ENCODE data around the gene SLC16A9. TPM values are rescaled to one million over a fixed set of nuclear protein-coding genes. Genes with fewer than 3 reads are reported as not detected.

The SLC16A9 gene
- total and polyA plus RNA-seq, 8 donors: 0.32 to 7.4 (median 1.5) TPM

DNA sequence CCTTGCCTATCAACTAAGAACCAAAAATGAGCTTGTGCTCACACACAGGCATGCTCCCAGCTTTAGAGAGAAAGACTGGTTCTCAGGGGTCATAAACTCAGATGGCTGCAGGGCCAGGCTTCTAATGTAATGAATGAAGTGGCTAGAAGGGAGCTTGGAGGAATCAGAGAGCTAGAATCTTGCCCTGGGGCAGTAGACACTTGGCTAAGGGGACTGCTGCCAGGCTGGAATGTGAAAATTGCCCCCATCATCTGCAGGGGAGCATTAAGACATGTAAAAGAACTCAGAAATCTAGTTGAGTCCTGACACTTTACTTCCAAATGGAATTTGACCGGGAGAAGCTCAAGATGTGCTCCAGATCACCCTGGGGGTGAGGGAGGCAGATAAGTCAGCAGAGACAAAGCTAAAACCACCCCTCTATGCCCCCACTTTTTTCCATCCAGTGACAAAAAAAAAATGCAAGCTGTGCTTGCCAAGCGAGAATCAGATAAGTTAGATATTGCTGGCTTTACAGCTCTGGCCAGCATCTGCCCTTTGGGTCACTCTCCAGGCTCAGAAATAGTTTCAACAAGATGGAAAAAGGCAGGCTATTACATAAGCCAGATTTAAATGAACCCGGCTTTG lies 2.3 kb upstream of the SLC16A9 start:
- intact Hi-C loops (cut with DNase I): no loop called here
- Histone ChIP-seq H3K4me3 (no peak overlapping the region), H3K9me3 (no peaks in the 10 kb centered on the region), H3K4me1 (peaks cover 0 to 7% (median 5%) of the 10 kb centered on the region in 3 donors), H3K36me3 (no peaks in the 10 kb centered on the region), H3K27ac (no peak overlapping the region), H3K27me3 (no peaks in the 10 kb centered on the region)
- WGBS, 2 donors: 35 to 43% methylated on average over 3 of the region's 3 CpGs
- FAIRE-seq: no peak
- ATAC-seq: no peak
- TF ChIP-seq, protein P1, sequence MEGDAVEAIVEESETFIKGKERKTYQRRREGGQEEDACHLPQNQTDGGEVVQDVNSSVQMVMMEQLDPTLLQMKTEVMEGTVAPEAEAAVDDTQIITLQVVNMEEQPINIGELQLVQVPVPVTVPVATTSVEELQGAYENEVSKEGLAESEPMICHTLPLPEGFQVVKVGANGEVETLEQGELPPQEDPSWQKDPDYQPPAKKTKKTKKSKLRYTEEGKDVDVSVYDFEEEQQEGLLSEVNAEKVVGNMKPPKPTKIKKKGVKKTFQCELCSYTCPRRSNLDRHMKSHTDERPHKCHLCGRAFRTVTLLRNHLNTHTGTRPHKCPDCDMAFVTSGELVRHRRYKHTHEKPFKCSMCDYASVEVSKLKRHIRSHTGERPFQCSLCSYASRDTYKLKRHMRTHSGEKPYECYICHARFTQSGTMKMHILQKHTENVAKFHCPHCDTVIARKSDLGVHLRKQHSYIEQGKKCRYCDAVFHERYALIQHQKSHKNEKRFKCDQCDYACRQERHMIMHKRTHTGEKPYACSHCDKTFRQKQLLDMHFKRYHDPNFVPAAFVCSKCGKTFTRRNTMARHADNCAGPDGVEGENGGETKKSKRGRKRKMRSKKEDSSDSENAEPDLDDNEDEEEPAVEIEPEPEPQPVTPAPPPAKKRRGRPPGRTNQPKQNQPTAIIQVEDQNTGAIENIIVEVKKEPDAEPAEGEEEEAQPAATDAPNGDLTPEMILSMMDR (IDR thresholded peaks at IDR 0.05): no peak
- no peak for DNase-seq

DNA sequence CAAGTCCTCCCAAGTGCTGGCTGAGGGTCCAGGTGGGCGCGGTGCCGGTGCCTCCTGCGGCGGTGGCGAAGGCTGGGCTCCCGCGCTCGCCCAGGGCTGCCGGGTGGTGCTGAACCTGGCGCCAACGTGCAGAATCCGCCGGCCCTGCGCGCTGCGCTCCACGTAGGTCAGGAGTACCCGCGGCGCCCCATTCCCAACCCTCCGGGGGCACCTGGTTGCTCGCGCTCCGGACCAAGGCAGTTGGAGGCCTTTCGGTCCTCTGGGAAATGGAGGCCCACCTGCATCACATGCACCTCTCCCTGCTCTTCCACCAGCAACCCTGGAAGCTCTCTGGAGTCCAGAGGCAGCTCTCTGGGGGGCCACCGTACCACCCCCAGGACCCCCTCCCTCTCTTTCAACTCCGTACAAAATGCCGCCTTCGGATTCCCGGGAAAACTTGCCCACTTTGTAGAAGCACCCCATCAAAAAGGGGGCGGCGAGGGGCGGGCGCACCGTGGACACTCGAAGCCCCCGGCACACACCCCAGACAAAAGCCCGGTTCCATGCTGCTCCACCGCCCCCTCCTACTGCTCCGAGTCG lies 745 bp downstream of the SLC16A9 start:
- WGBS, 2 donors: 1 to 2% methylated on average over 42 of the region's 42 CpGs
- no peaks in the 10 kb centered on the region for H3K36me3 ChIP-seq
- intact Hi-C loops (cut with DNase I): no loop called here
- DNase-seq (peak; percentile 18 to 82 (median 27)), FAIRE-seq (no peak), ATAC-seq (peak; percentile 61 to 76 (median 68))
- peak overlapping the region; percentile 45 to 66 (median 54) for H3K4me3 ChIP-seq
- peaks cover 0 to 7% (median 5%) of the 10 kb centered on the region in 3 donors for H3K4me1 ChIP-seq
- peak overlapping the region in 2 of 4 donors; percentile 44 to 60 for H3K27ac ChIP-seq
- TF ChIP-seq, protein P1 (IDR thresholded peaks at IDR 0.05): no peak
- no peaks in the 10 kb centered on the region for H3K9me3 ChIP-seq
- H3K27me3 ChIP-seq: no peaks in the 10 kb centered on the region

DNA sequence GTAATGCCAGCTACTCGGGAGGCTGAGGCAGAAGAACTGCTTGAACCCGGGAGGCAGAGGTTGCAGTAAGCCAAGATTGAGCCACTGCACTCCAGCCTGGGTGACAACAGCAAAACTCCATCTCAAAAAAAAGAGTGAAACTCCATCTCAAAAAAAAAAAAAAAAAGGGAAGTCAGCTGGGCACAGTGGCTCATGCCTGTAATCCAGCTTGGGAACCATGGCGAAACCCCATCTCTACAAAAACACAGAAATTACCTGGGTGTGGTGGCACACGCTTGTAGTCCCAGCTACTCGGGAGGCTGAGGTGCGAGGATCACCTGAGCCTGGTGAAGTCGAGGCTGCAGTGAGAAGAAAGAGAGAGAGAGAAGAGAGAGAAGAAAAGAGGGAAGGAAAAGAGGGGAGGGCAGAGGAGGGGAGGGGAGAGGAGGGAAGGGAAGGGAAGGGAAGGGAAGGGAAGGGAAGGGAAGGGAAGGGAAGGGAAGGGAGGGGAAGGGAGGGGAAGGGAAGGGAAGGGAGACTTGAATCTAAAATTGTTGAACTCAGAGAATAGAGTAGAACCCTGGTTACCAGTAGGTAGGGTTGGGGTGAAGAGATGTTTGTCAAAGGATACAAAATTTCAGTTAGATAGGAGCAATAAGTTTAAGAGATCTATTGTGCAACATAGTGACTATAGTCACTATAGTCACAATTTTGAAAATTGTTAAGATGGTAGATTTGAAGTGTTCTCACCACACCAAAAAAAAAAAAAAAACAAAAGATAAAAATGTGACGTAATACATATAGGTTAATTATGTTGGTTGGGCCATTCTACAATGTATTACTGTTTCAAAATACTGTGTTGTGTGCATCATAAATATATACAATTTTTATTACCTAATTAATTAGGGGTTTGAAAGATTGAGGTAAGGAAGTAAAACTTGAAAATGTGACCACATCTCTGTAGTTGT lies 2.5 kb downstream of the SLC16A9 start:
- ATAC-seq (no peak), FAIRE-seq (no peak), DNase-seq (no peak)
- Histone ChIP-seq H3K4me1 (peaks cover 0 to 7% (median 5%) of the 10 kb centered on the region in 3 donors), H3K27ac (no peak overlapping the region), H3K36me3 (no peaks in the 10 kb centered on the region), H3K4me3 (no peak overlapping the region), H3K9me3 (no peaks in the 10 kb centered on the region), H3K27me3 (no peaks in the 10 kb centered on the region)
- intact Hi-C loops (cut with DNase I): no loop called here
- 82 to 92% methylated on average over 8 of the region's 8 CpGs for WGBS, 2 donors
- TF ChIP-seq, protein P1 (IDR thresholded peaks at IDR 0.05): no peak

DNA sequence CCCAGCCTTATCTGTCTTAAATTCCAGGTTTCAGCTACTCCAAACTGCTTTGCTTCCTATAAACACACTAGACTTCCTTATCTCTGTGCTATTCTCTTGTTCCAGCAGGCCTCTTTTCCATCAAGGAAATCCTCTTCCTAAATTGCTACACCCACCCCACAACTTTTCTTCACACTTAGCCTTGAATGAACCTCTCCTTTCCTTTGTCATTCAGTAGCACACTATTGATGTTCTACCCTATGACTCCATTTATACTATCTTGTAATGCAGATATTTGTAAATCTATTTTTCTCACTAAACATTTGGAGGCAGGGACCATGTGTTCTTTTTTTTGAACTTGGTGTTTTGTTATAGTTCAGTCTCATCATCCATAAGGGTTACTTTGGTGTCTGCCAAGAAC lies 3.7 kb downstream of the SLC16A9 start:
- intact Hi-C loops (cut with DNase I): no loop called here
- Histone ChIP-seq H3K36me3 (no peaks in the 10 kb centered on the region), H3K27ac (no peak overlapping the region), H3K27me3 (no peaks in the 10 kb centered on the region), H3K4me3 (no peak overlapping the region), H3K9me3 (no peaks in the 10 kb centered on the region), H3K4me1 (peaks cover 0 to 7% (median 5%) of the 10 kb centered on the region in 3 donors)
- DNase-seq (no peak), ATAC-seq (no peak), FAIRE-seq (no peak)
- TF ChIP-seq, protein P1 (IDR thresholded peaks at IDR 0.05): no peak

All from pancreas (tissue), 10 donors.